ENCODE data around the gene PNPLA2.

Gene PNPLA2

GRCh38 chr11:843818-844692, 25.3 kb downstream of the PNPLA2 start:
- POLR2A ChIA-PET = interaction anchor here (0.6 to 7.7 kb wide), 10 partner anchors 12 to 466 kb away, joined by 3 to 109 read pairs (median 4); partner anchors contain the start of genes CD151, CHID1, CRACR2B and PNPLA2
- CTCF ChIA-PET = interaction anchor here (1.3 to 1.5 kb wide), 3 partner anchors 11 to 207 kb away, joined by 4 to 6 read pairs (median 4); no protein-coding TSS in a partner anchor
- TF ChIP-seq, protein P1, sequence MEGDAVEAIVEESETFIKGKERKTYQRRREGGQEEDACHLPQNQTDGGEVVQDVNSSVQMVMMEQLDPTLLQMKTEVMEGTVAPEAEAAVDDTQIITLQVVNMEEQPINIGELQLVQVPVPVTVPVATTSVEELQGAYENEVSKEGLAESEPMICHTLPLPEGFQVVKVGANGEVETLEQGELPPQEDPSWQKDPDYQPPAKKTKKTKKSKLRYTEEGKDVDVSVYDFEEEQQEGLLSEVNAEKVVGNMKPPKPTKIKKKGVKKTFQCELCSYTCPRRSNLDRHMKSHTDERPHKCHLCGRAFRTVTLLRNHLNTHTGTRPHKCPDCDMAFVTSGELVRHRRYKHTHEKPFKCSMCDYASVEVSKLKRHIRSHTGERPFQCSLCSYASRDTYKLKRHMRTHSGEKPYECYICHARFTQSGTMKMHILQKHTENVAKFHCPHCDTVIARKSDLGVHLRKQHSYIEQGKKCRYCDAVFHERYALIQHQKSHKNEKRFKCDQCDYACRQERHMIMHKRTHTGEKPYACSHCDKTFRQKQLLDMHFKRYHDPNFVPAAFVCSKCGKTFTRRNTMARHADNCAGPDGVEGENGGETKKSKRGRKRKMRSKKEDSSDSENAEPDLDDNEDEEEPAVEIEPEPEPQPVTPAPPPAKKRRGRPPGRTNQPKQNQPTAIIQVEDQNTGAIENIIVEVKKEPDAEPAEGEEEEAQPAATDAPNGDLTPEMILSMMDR (IDR thresholded peaks at IDR 0.05; ENCODE audit: insufficient read depth, low read length, missing control alignments) = peak; percentile 5
- DNase-seq (ENCODE audit: low read depth, low spot score) = peak; percentile 84
- H3K4me3 ChIP-seq (ENCODE audit: low read depth, low read length) = peak overlapping the region; percentile 86

- ChIA-PET POLR2A (interaction anchor here (1.2 to 7.7 kb wide), 6 partner anchors 13 to 80 kb away, joined by 3 to 109 read pairs (median 6); partner anchors contain the start of genes CD151, CHID1, CRACR2B and RPLP2), CTCF (interaction anchor here (1.5 kb wide), 2 partner anchors 10 to 11 kb away, joined by 4 to 6 read pairs; no protein-coding TSS in a partner anchor)
- TF ChIP-seq, protein P1 (IDR thresholded peaks at IDR 0.05; ENCODE audit: insufficient read depth, low read length, missing control alignments) = no peak
- peak overlapping the region; percentile 86 for H3K4me3 ChIP-seq (ENCODE audit: low read depth, low read length)
- DNase-seq (ENCODE audit: low read depth, low spot score) = peak; percentile 69
Observed at GRCh38 chr11:844693-845644, 26.3 kb downstream of the PNPLA2 start.

GRCh38 chr11:845872-846495, 27.3 kb downstream of the PNPLA2 start:
- no peak for DNase-seq (ENCODE audit: low read depth, low spot score)
- CTCF ChIA-PET = interaction anchor here (0.7 to 3.5 kb wide), 4 partner anchors 12 to 206 kb away, joined by 3 to 58 read pairs (median 4); partner anchors contain the start of gene PNPLA2
- TF ChIP-seq, protein P1 (IDR thresholded peaks at IDR 0.05; ENCODE audit: insufficient read depth, low read length, missing control alignments) = no peak
- H3K4me3 ChIP-seq (ENCODE audit: low read depth, low read length) = peak overlapping the region; percentile 33
- POLR2A ChIA-PET = interaction anchor here (1.0 to 7.7 kb wide), 3 partner anchors 14 to 27 kb away, joined by 3 to 109 read pairs (median 4); partner anchors contain the start of genes CD151 and CRACR2B

DNA sequence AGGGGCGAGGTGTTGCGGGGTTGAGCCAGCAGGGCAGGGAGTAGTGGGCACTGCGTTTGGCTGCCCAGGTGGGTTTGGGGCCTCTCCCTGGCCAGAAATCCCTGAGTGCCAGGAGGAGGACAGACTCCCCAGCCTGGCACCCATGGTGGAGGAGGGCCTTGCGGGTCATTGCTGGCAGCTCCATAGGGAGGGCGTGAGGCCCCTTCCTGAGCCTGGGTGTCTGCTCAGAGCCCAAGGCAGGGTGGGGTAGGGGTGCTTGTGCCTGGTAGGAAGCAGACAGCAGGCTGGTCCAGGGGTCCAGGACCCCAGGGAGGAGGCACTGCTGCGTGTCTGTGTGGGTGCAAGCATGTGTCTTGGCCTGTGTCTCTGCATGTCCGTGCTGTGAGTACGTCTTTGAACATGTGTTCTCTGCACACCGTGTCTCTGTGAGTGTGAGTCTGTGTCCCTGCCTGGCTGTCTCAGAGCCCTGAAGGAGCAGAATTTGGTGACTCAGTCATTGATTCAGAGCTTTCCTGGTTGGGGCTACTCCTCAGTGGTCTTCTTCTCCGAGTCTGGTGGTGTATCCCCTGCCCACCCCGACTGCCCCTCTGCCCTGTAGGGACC, 27.9 kb downstream of the PNPLA2 start:
- POLR2A ChIA-PET = interaction anchor here (1.0 to 7.7 kb wide), 4 partner anchors 15 to 56 kb away, joined by 3 to 109 read pairs (median 4); partner anchors contain the start of genes CD151 and CRACR2B

GRCh38 chr11:847876-848275, 29.2 kb downstream of the PNPLA2 start:
- ChIA-PET CTCF (interaction anchor here (0.6 to 3.5 kb wide), 9 partner anchors 12 to 727 kb away, joined by 3 to 58 read pairs (median 4); no protein-coding TSS in a partner anchor), POLR2A (interaction anchor here (1.0 to 7.7 kb wide), 2 partner anchors 16 to 57 kb away, joined by 3 to 109 read pairs; partner anchors contain the start of genes CD151 and CRACR2B)
- TF ChIP-seq, protein P1 (IDR thresholded peaks at IDR 0.05; ENCODE audit: insufficient read depth, low read length, missing control alignments) = peak; percentile 2
- no peak overlapping the region for H3K4me3 ChIP-seq (ENCODE audit: low read depth, low read length)
- no peak for DNase-seq (ENCODE audit: low read depth, low spot score)

More for the DNA sequence above, 27.9 kb downstream of the PNPLA2 start:
- TF ChIP-seq, protein P1 (IDR thresholded peaks at IDR 0.05; ENCODE audit: insufficient read depth, low read length, missing control alignments) = no peak
- CTCF ChIA-PET = interaction anchor here (0.6 to 3.5 kb wide), 8 partner anchors 13 to 728 kb away, joined by 3 to 58 read pairs (median 4); partner anchors contain the start of gene PNPLA2
- DNase-seq (ENCODE audit: low read depth, low spot score) = no peak
- H3K4me3 ChIP-seq (ENCODE audit: low read depth, low read length) = peak overlapping the region; percentile 29

Measured in AG04449 (cell line).